ENCODE measurements around the gene NT5DC3. TPM values are rescaled to one million over a fixed set of nuclear protein-coding genes. Genes with fewer than 3 reads are reported as not detected.

NT5DC3 gene
- total RNA-seq, 1 donor from 2014 or later, result 3.1 TPM

- intact Hi-C loops (cut with DNase I), result no loop called here
- ATAC-seq (peak; percentile 34), DNase-seq (ENCODE audit: missing footprints) (no peak)
Measured at GRCh38 chr12:103772367-103773108, 68.5 kb downstream of the NT5DC3 start.

- ATAC-seq (no peak), DNase-seq (ENCODE audit: missing footprints) (peak; percentile 62)
- intact Hi-C loops (cut with DNase I), result no loop called here
Measured at GRCh38 chr12:103771466-103771865, 69.6 kb downstream of the NT5DC3 start.

- intact Hi-C loops (cut with DNase I), result no loop called here
- ATAC-seq, result no peak
- DNase-seq (ENCODE audit: missing footprints), result peak; percentile 58
Measured at GRCh38 chr12:103769240-103769945, 71.6 kb downstream of the NT5DC3 start.

- intact Hi-C loops (cut with DNase I), result no loop called here
- DNase-seq (ENCODE audit: missing footprints) (no peak), ATAC-seq (no peak)
Measured at GRCh38 chr12:103768467-103769123, 72.4 kb downstream of the NT5DC3 start.

- DNase-seq (ENCODE audit: missing footprints), result no peak
- intact Hi-C loops (cut with DNase I), result no loop called here
- no peak for ATAC-seq
Measured at GRCh38 chr12:103766028-103766427, 75.0 kb downstream of the NT5DC3 start.

GRCh38 chr12:103765322-103765721, 75.7 kb downstream of the NT5DC3 start:
- intact Hi-C loops (cut with DNase I), result no loop called here
- DNase-seq (ENCODE audit: missing footprints) (no peak), ATAC-seq (no peak)

- ATAC-seq, result no peak
- no peak for DNase-seq (ENCODE audit: missing footprints)
- intact Hi-C loops (cut with DNase I), result no loop called here
Measured at GRCh38 chr12:103762473-103762872, 78.6 kb downstream of the NT5DC3 start.

- intact Hi-C loops (cut with DNase I), result no loop called here
- no peak for DNase-seq (ENCODE audit: missing footprints)
- no peak for ATAC-seq
Measured at GRCh38 chr12:103758310-103759089, 82.5 kb downstream of the NT5DC3 start.

GRCh38 chr12:103757248-103757647, 83.8 kb downstream of the NT5DC3 start:
- intact Hi-C loops (cut with DNase I), result no loop called here
- ATAC-seq (no peak), DNase-seq (ENCODE audit: missing footprints) (no peak)

- DNase-seq (ENCODE audit: missing footprints) (no peak), ATAC-seq (no peak)
- intact Hi-C loops (cut with DNase I), result no loop called here
Measured at GRCh38 chr12:103756443-103756842, 84.6 kb downstream of the NT5DC3 start.

- intact Hi-C loops (cut with DNase I), result no loop called here
- ATAC-seq (no peak), DNase-seq (ENCODE audit: missing footprints) (no peak)
Measured at GRCh38 chr12:103755425-103755824, 85.6 kb downstream of the NT5DC3 start.

GRCh38 chr12:103751600-103751999, 89.4 kb downstream of the NT5DC3 start:
- ATAC-seq (peak; percentile 68), DNase-seq (ENCODE audit: missing footprints) (no peak)
- intact Hi-C loops (cut with DNase I), result no loop called here

- ATAC-seq (peak; percentile 25), DNase-seq (ENCODE audit: missing footprints) (no peak)
- intact Hi-C loops (cut with DNase I), result no loop called here
Measured at GRCh38 chr12:103751171-103751570, 89.9 kb downstream of the NT5DC3 start.

GRCh38 chr12:103748875-103749274, 92.2 kb downstream of the NT5DC3 start:
- intact Hi-C loops (cut with DNase I), result loop anchor here (10.0 kb wide), 1 partner anchor 174 kb away; no protein-coding TSS in a partner anchor
- ATAC-seq, result no peak
- DNase-seq (ENCODE audit: missing footprints), result no peak

GRCh38 chr12:103748002-103748401, 93.0 kb downstream of the NT5DC3 start:
- ATAC-seq (no peak), DNase-seq (ENCODE audit: missing footprints) (no peak)
- intact Hi-C loops (cut with DNase I), result loop anchor here (10.0 kb wide), 1 partner anchor 173 kb away; no protein-coding TSS in a partner anchor

GRCh38 chr12:103745962-103746361, 95.1 kb downstream of the NT5DC3 start:
- DNase-seq (ENCODE audit: missing footprints) (no peak), ATAC-seq (no peak)
- intact Hi-C loops (cut with DNase I), result loop anchor here (10.0 kb wide), 1 partner anchor 171 kb away; no protein-coding TSS in a partner anchor

GRCh38 chr12:103743788-103744187, 97.2 kb downstream of the NT5DC3 start:
- intact Hi-C loops (cut with DNase I), result loop anchor here (5.0 to 10.0 kb wide), 2 partner anchors 116 to 169 kb away; no protein-coding TSS in a partner anchor
- DNase-seq (ENCODE audit: missing footprints), result no peak
- no peak for ATAC-seq

- DNase-seq (ENCODE audit: missing footprints) (no peak), ATAC-seq (peak; percentile 53)
- intact Hi-C loops (cut with DNase I), result loop anchor here (5.0 to 10.0 kb wide), 2 partner anchors 115 to 168 kb away; no protein-coding TSS in a partner anchor
Measured at GRCh38 chr12:103742349-103742932, 98.6 kb downstream of the NT5DC3 start.
